NOMO-1 treated with dmso at 0.1 percent for 144 hours (cell line): ENCODE measurements around the gene NUFIP2.

ENCODE experiments used
- DNase-seq: peaks from one replicate; lab custom pipeline; 2025; ENCODE audit not compliant: unreplicated experiment; lab: John Stamatoyannopoulos, UW

The NUFIP2 gene

DNA sequence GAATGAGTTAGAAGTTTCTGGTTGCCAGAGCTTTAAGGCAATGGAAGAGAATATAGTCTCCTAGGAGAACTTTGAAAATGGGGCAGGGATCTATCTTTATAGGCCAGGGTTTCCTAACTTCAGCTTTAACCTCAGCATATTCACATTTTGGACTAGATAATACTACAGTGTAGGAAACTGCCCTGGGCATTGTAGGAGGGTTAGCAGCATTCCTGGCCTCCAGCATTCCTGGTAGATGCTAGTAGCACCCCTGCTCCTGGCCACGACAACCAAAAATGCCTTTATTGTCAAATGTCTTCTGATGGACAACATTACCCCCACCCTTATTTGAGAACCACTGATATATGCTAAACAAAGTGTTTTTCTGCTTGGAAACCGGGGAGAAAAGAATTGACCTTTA, 86.0 kb downstream of the NUFIP2 start:
- no peak for DNase-seq
